NCI-H460 (cell line): Measurements from ENCODE around the gene TPCN2. TPM values are rescaled to one million over a fixed set of nuclear protein-coding genes. Genes with fewer than 3 reads are reported as not detected.
A peak's percentile ranks its signal among the peaks of the same experiment; 100 is the strongest.
"Not testable (repeated sequence)": the region's sequence is repeated elsewhere in the genome, so short reads cannot be mapped to it uniquely, and the experiment has no call there.

ENCODE experiments used
- DNase-seq: peaks from one replicate; pipeline ENCODE4 v3.0.0-alpha.2; 2016; ENCODE audit warnings: low read depth; ENCODE audit errors: extremely low read depth
- polyA plus RNA-seq: library from polyadenylated mRNA; depleted of rRNA; stranded (reverse); fragments of >200 nt; gene quantifications from 2 replicates; pipeline ENCODE4 v1.2.3, GENCODE V29; 2014; cell fraction: nucleus; rRNA removed
- total RNA-seq: library from RNA; depleted of rRNA; stranded (reverse); fragments of >200 nt; shearing (Covaris generic); gene quantifications from 2 replicates; pipeline ENCODE4 v1.2.3, GENCODE V29; 2014; rRNA removed

Gene TPCN2
- 3.6 and 4.6 TPM in 2 replicates for total RNA-seq
- polyA plus RNA-seq, result 22.6 and 23.1 TPM in 2 replicates

DNA sequence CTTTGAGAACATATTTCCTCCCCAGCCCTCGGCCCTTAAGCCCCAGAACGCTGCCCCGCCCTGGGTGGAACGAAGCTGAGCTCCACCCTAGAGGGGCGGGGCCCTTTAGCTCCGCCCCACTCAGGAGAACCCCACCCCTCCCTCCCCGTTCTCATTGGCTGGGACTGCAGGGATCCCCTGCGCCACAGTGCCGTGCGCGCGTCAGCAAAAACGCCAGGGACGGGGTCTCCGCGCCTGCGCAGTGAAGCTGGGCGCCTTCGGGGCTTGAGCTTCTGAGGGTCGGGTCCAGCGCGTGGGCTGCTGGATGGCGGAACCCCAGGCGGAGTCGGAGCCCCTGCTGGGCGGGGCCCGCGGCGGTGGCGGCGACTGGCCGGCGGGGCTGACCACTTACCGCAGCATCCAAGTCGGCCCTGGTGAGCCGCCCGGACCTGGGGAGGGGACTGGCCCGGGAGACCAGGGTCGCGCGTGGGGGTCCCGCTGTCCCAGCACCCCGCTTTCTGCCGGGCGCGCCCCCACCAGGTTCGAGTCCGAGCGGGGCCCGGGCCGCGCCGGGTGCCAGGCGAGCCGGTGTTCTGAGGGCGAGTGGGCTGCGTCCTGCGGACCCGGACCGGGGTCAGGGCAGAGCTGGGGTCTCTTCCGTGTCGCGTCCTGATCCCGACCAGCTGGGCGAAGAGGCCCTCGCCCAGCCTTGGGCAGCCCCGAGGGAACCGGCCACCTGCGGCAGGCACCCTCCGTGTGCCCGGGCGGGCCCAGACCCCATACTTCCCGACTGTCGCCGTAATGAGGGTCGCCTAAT is at the start of gene TPCN2:
TPCN2 (plus strand) TSS at position 239 of the 796 bp plus-strand sequence; CDS start at position 305, 66 bp downstream.
- peak; percentile 87 for DNase-seq

DNA sequence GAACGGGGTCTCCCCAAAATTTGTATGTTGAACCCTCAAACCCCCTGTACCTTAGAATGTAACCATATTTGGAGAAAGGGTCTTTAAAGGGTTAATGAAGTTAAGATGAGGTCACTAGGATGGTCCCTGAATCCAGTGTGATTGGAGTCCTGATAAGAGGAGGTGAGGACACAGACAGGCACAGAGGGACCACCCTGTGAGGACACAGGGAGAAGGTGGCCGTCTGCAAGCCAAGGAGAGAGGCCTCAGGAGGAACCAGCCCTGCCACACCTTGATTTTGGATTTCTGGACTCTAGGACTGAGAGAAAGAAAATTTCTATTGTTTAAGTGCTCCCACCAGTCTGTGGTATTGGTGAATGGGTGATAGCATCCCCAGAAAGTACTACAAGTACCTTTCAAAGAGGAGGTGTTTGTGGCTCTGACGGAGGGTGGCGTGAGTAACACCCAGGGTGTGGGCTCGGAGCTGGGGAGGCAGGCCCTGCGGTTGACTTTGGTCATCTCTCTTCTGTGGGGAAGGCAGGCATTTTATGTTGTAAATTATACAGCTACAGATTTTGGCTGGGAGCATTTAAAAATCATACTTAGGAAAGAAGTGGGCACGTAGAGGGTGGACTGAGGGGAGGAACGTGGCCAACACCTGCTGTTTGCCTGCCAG is 49.5 kb upstream of the TPCN2 start:
- no peak for DNase-seq

DNA sequence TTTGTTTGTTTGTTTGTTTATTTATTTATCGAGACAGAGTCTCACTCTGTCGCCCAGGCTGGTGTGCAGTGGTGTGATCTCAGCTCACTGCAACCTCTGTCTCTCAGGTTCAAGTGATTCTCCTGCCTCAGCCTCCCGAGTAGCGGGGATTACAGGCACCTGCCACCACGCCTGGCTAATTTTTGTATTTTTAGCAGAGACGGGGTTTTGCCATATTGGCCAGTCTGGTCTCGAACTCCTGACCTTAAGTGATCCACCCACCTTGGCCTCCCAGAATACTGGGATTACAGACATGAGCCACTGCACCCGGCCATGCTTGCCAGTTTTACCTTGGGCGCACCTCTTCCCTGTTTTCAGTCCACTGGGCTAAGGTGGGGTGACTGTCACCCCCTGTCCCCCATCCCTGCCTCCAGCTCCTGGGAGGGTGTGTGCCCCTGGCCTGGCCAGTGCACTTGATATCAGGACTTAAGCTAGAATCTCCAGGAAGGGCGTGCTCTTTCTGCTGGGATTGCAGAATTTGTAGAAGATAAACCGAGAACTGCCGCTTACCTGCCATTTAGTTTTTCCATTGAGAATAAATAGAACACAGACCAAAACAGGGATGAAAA is 48.9 kb upstream of the TPCN2 start:
- not testable (repeated sequence) for DNase-seq

DNA sequence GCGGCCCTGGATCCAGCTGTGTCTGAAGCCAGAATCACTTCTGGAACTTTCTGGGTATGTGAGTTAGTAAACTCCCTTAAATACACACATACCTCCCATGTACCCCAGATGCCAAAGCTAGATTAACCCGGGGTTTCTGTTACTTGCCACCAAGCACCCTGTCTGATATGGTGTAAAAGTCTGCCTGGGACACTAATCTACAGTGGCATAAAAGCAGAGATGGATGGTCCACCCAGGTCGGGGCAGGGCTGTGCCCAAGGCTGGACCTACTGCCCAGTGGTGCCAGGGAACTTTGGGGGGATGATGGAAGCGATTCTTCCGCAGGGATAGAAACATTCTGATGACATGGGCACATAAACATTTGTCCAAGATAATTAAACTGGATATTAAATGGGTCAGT is 48.3 kb upstream of the TPCN2 start:
- no peak for DNase-seq

GRCh38 chr11:69000831-69001242 is 47.9 kb upstream of the TPCN2 start:
- peak; percentile 4 for DNase-seq

DNA sequence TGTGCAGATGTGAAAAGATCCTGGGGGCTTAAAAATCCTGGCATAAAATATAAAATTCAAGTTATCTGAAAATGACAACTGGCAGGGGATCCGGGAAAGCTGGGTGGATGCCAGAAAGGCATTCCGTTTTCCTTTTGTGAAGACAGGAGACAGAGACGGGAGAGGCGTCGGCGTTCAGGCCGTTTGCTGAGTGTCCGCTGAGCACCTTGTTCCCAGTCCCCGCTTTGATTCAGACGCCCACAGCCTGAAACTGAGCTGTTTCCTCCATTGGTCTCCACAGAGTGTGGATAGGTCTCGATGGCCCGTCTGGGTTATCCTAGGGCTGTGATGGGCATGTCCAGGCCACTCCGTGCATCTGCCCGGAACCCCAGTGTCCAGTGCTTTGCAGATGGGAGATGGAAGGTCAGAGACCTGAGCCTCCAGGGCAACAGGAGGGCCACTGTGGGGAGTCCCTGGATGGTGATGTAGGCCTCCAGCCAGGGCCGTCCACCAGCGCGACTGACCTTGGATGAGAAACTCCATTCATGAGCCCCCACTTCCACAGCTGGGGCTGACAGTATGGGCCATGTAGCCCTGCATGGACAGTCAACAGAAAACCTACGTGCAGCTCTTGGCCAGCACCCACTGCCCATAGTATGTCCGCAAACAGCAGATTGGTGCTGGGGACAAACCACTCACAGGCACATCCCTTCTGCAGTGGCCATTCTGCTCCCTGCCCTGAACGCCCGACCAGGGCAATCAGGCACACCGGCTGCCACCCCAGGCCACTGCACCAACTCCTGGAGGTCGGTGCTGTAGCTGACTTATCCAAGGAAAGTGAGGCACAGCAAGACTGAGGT is 47.3 kb upstream of the TPCN2 start:
- DNase-seq, result no peak

DNA sequence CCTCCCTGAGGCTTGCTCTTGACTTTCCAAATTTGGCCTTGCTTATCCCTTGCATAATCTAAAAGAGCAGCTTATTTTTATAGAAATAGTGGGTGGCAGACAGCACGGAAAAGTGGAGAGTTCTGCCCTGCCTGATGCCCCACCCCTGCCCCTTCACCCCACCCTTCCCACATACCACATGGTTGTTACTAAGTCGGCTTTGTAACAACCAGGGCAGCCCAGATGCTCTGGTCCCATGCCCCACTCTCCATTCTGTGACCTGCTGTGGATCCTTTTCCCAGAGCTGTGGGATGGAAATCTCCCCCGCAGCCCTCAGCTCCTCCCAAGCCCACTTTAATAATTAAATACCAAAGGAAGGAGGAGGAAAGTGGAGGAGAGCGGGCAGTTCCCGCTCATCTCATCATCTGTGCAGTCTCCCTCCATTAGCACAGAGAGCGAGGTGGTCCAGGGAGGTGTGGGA is 46.6 kb upstream of the TPCN2 start:
- DNase-seq, result no peak

GRCh38 chr11:69002570-69003231 is 46.0 kb upstream of the TPCN2 start:
- no peak for DNase-seq

DNA sequence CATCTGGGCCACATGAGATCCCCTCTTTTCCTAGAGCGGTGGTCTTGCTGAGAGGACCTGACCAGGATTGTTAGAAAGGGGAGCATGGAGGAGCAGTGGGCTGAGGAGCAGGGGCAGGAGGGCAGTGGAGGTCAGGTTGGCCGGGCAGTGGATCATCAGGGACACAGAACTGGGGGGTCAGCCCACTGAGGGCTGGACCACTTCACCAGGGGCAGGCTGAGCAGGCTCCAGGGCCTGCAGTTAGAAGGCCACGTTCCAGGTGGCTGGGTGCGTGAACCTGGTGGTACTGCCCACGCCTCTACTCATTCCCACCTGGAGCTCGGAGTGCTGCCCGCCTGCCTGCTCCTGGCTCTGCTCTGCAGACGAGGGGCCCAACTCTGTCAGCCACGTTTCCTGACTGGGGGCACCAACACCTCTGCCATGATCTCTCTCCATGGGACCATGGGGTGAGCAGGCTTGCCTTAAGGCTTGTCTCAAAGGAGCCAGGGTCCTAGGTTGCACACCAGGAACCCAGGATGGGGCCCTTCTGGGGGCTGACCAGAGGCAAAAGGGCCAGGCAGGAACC is 45.3 kb upstream of the TPCN2 start:
- no peak for DNase-seq

- no peak for DNase-seq
These were observed 44.8 kb upstream of the TPCN2 start for GRCh38 chr11:69003866-69004367.

DNA sequence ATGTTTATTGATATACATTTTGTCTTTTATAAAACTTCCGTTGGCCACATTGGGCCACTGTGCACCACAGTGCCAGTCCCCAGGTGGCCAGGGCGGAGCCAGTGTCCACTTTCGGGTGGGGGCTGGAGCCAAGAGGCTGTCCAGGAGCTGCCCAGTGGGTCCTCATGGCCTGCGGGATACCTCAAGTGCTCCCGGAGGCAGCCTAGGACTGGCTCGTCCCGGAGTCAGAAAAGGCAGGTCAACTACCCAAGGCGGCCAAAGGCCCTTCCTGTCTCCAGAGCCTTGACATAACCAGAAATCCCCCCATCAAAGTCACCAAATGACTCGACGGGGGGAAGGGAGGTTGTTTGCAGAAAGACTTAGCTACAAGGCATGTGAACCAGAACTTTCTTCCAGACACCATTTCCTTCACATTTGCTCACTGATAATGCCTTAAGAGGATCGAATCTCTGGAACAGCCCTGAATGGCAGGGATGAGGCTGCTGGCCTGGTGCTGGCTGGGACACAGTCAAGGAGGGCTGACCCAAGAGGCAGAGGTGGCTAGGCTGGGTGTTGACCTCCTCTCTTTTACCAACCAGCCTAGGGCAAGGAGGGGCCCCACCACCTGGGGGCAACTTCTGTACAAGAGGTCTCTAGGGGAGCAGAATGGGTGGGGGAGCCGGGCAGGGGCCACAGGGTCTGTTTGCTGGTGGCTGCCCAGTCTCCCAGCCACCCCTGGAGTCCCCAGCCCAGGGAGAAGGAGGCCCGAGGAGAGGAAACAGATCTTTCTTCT is 44.1 kb upstream of the TPCN2 start:
- DNase-seq, result no peak

GRCh38 chr11:69005183-69005630 is 43.5 kb upstream of the TPCN2 start:
- DNase-seq, result no peak

DNA sequence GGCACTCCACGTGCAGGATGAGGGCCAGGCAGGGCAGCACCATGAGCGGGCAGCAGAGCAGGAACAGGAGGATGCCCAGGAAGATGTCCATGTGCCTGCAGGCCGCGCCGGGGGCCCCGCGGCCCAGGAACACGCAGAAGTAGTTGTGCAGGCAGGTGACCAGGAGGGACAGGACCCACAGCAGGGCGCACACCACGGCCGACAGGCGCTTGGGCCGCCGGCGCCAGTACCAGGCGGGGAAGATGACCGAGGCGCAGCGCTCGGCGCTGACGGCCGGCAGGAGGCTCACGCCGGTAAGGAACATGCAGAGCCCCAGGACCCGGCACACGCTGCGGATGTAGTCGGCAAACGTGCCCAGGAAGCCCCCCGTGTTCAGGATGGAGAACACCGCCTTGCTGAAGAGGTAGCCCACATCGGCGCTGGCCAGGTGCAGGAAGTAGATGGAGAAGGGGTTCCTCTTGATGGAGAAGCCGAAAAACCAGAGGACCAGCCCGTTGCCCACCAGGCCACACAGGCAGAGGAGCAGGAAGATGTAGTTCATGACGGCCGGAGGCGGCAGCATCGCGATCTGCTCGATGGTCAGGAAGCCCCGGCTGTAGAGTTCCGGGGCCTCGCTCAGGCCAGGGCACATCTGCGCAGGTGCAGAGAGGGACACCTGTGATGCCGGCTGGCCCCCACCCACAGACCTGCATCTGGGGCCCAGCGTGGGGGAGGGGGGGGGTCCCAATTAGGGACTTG is 42.9 kb upstream of the TPCN2 start:
- DNase-seq, result no peak

- no peak for DNase-seq
These were observed 41.9 kb upstream of the TPCN2 start for GRCh38 chr11:69006816-69007215.

DNA sequence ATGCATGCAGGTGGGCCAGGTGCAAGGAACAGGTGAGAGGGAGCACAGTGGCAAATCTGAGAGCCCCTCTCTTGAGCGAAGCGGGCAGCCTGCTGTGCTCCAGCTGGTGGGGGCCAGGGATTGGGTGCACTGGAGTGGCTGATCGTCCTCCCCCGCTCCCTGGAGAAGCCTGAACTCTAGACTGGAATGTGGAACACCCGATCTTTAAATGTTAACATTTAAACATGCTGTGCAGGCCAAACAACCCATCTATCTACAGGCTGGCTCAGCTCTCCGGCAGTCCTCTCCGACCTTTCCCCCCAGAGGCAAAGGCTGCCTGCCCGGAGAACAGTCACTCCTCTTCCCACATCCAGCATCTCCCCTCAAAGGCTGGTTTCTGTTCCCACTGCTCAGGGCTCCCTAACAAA is 40.8 kb upstream of the TPCN2 start:
- no peak for DNase-seq

DNA sequence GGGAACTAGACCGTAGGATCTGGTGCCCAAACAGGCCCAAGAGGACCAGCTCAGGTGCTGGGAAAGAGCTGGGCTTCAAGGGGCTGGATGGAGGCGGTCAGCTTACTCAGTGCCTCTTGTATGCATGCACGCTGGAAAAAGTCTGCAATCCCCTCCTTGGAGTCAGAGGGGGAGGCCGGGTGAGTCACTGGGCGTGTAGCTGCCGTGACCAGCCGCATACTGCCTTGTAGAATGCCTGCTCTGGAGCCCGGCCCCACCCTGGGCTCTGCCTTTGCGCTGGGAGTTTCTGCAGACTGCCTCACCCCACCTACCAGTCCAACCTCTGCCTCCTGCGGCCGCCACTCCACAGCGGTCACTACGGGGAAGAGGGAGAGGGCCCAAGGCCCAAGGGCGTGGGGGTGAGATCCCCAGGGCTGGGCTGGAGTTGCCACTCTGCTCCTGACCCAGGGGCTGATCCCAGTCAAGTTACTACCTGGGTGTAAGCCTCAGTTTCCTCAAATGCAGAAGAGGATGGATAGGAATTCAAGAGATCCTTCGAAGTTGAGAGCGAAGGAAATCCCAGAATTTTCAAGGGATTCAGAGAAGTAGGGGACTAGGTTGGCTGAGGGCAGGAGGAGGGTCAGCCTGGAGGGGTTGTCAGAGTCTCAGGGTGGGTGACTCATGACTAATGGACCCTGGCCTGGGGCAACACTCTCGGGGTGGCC is 39.8 kb upstream of the TPCN2 start:
- DNase-seq, result peak; percentile 33

- DNase-seq, result no peak
These were observed 39.1 kb upstream of the TPCN2 start for GRCh38 chr11:69009441-69010211.
